Measurements from ENCODE around the gene RANBP17.
"Not testable (repeated sequence)": the region's sequence is repeated elsewhere in the genome, so short reads cannot be mapped to it uniquely, and the experiment has no call there.

The RANBP17 gene

GRCh38 chr5:170960567-170960966 lies 98.7 kb downstream of the RANBP17 start:
- DNase-seq = no peak

- DNase-seq = no peak
These were observed 101.7 kb downstream of the RANBP17 start for GRCh38 chr5:170963521-170963920.

GRCh38 chr5:170974461-170974860 lies 112.6 kb downstream of the RANBP17 start:
- no peak for DNase-seq

DNA sequence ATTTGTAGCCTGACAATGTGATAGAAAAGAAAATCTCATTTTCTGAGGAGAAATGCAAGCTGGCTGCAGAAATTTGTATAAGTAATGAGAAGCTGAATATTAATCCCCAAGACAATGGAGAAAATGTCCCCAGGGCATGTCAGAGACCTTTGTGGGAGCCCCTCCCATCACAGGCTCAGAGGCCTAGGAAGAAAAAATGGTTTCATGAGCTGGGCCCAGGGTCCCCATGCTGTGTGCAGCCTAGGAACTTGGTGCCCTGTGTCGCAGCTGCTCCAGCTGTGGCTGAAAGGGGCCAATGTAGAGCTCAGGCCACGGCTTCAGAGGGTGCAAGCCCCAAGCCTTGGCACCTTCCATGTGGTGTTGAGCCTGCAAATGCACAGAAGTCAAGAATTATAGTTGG lies 118.4 kb downstream of the RANBP17 start:
- not testable (repeated sequence) for DNase-seq

GRCh38 chr5:170985486-170985885 lies 123.7 kb downstream of the RANBP17 start:
- no peak for DNase-seq

DNA sequence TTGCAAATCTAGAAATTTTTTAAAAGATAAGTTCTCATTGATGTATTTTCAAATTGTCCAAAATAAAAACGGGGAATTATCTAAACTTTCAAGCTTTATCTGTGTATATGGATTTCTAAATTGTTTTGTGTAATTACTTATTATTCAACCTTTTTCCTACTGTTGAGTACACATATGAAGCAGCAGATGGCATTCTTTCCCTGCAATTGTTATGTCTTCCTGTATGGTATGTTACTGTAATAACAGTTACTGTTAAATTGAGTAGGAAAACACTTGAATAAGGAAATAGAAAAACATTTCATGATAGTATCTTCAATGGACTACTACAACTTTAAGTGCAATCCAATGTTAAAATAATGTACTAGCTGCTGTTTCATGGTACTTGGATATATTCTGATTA lies 124.8 kb downstream of the RANBP17 start:
- no peak for DNase-seq

- no peak for DNase-seq
These were observed 131.7 kb downstream of the RANBP17 start for GRCh38 chr5:170993476-170993875.

DNA sequence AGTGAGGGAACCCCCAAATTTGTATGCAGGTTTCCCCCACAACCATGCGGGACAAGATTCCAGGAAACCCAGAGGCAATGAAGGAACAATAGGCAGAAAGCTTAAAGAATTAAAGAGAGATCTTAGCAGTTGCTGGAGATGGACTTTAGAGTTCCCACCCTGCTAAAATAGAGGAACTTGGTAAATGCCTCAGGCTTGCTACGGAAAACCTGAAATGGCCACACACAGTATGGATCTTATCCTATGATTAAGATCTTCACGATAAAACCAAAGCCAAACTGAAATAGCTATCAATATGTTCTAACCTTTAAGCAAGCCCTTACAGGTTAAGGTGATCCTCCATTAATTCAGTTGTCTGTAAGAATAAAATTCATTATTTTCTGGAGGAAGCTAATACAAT lies 148.3 kb downstream of the RANBP17 start:
- no peak for DNase-seq

GRCh38 chr5:171010816-171011215 lies 149.0 kb downstream of the RANBP17 start:
- DNase-seq = no peak

- DNase-seq = no peak
These were observed 161.7 kb downstream of the RANBP17 start for GRCh38 chr5:171023508-171023907.

DNA sequence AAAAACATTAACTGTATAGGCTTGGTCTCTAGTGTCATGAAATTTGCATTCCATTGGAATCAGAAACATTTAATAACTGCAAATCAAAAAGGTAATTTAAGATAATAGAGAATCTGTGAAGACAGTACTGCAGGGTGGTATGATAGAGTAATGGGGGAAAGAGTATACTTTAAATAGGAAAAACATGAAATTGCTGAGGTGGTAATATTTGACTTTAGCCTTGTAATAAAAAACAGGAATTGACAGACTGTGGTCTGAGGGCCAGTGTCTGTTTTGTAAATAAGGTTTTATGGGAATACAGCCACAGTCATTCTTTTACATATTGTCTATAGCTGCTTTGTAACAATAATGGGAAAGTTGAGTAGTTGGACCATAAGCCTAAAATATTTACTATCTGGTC lies 162.3 kb downstream of the RANBP17 start:
- no peak for DNase-seq

DNA sequence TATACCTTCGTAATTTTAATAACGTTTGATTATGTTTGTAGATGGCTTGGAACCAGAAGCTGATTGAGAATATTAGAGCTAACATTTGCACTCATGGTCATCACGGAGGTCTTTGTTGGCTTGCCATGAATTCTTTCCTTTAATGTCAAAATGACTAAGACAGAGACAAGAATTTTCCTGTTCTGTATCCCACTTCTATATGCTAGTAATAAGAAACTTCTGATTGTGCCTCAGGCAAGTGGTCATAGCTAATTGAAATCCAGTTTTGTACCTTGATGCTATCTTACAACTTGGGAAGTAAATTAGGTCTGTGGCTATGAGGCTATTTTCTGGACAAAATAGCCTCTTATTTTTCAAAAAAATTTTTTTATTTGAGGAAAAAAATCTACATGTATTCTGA lies 167.6 kb downstream of the RANBP17 start:
- no peak for DNase-seq

DNA sequence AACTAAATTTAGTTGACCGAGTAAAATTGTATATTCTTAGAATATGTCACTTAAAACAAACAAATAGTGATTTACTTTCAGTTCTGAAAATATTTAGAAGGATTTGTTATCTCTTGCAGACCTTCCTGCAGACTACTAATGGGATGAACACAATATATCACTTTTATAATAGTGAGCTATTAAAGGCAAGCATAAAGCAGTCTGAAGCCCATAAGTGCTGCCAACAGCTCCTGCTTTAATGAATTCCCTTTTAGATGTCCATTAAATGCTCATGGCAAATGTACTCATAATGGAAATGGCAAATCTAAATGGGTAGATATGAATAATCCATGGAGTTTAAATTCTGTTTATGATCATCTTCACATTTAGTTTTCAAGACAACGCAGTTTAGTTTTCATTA lies 170.2 kb downstream of the RANBP17 start:
- DNase-seq = no peak

DNA sequence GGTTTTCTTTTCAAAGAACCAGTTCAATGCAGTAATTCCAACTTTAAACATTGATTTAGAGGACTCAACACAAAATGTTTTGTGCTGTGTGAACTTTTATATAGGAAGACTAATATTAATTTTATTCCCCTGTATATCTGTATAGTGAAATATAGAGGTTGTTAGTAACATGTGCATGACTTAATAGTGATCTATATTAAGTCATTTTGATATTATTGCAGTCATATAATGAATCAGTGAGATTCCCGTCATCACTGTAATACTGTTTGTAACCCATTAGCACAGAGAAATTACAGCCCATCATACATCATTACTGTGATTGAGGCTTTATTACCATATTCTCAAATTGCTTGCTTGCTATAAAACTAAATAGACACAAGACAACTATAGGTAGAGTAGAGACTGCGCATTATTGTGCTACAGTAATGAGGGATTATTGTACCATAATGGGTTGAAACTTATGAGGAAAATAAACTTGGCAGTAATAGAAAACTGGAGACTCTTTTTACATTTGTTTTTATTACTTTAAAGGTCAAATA lies 170.7 kb downstream of the RANBP17 start:
- no peak for DNase-seq

DNA sequence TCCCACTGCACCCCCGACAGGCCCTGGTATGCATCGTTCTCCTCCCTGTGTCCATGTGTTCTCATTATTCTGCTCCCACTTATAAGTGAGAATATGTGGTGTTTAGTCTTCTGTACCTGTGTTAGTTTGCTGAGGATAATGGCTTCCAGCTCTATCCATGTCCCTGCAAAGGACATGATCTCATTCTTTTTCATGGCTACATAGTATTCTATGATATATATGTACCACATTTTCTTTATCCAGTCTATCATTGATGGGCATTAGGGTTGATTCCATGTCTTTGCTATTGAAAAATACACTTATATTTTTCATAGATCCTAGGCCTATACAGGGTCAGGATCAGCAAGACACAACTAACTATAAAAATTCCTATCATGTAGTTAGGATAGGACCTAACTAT lies 180.1 kb downstream of the RANBP17 start:
- DNase-seq = not testable (repeated sequence)

- no peak for DNase-seq
These were observed 189.1 kb downstream of the RANBP17 start for GRCh38 chr5:171050916-171051315.

DNA sequence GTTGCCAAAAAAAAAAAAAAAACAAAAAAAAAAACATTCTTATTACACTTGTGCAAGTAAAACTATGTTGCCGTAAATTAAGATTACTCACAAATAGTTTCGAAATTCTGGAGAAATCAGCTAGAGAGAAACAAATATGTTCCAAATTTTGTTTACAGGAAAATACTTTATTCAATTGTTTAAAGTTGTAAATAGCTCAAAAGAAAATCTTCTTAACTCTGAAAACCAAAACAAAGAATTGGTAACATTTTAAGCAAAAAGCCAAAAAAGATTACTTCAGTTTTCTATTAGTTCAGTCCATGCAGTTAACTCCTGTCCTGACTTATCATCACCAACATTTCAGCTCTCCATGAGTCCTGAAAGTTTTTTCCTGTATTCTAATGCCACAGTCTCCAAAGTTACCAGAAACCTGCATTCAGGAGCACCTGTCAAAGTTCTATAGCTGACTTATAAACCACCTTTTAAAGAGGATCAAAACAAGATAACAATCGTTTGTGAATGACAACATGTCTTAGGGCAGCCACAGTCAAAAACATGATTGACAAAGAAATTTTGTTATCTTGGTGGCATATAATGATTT lies 194.1 kb downstream of the RANBP17 start:
- DNase-seq = no peak

GRCh38 chr5:171067540-171068130 lies 205.8 kb downstream of the RANBP17 start:
- DNase-seq = no peak

DNA sequence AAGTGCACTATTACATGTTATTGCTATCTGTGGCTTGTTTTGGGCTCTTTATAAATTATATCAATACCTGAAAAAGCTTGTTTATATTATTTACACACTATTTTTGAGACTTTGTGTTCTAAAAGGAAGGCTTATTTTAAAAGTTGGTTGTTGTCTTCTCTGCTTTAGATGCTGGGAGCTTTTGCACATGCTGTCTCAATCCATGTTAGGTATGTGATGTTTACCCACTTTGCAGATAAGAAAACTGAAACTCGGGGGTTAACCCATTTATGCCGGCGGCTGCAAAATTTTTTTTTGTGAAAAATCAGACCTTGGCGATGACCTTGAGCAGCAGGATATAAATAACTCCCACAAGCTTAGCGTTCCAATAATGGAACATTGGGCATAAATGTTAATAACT lies 212.9 kb downstream of the RANBP17 start:
- no peak for DNase-seq

DNA sequence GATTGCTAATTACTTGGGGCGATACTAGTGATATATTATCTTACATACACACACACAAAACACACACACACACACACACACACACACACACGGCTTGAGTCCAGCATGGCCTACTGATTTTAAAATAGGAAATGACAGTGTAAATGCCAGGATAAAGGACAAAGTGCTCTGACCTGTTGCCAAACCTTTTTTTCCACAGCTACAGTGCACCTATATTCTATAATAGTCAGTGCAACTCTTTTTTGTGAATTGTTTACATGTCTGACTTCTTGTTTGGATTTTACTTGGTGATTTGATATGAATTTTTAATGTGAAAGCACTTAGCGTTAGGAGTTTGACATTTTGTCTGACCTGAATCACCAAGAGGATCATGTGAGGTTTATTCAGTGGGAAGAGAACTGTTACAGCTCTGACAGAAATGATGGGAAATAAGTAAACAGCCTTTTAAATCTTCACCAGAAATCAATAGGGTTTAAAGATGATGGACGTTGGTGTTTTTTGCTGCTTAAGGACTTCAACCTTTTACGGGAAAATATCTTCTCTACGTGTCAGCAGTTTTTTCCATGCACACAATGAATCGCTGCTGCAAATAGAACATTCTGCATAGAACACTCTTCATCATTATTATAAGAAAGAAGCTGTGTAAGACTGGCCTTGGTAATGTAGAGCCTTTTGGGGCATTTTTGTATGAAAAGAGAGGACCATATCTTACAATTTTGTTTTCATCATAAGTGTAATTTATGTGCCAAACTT lies 218.5 kb downstream of the RANBP17 start:
- no peak for DNase-seq

GRCh38 chr5:171081319-171081718 lies 219.5 kb downstream of the RANBP17 start:
- no peak for DNase-seq

GRCh38 chr5:171092194-171092593 lies 230.4 kb downstream of the RANBP17 start:
- DNase-seq = no peak

DNA sequence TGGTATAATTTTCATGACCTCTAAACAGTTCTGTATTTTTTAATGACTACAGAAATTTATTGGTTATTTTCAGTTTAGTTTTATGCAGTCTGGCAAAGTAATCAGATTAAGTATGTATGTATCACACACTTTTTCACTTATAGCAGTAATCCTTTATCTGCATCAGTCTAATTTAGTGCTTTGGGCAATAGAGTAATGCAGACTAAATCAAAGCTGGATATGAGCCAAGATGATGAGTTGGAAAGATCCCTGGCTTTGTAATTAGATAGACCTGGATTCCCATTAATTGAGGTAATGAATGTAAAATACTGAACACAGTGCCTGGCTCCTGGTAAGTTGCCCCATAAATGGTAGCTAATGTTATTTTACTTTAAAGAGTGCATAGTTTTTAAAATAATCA lies 231.8 kb downstream of the RANBP17 start:
- no peak for DNase-seq

DNA sequence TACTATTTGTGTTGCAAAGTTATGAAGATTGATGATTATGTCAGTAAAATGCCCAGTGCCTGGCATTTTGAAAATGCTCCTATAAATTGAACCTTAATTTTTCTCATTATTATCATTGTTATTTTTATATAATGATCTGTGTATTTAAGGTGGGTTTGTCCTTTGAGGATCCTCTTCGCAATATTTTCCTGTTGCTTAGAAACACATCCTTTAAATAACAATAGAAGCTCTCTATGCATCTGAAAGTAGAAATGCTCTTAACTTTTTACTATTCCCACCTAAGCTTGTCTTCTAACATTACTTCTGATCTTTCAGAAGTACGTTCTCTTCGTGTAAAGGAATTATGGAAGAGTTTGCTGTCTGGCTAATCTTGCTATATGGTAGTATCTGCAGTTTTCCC lies 232.5 kb downstream of the RANBP17 start:
- no peak for DNase-seq
